ENCODE data around the gene TRIM17. TPM values are rescaled to one million over a fixed set of nuclear protein-coding genes. Genes with fewer than 3 reads are reported as not detected.
A peak's percentile ranks its signal among the peaks of the same experiment; 100 is the strongest.

The TRIM17 gene
- total RNA-seq, 1 donor from 2014 or later, result 6.1 TPM

- no peak for DNase-seq (ENCODE audit: low read depth)
- TF ChIP-seq CTCF (IDR thresholded peaks at IDR 0.05; ENCODE audit: insufficient read depth, low read length, poor library complexity, severe bottlenecking), result no peak
- Histone ChIP-seq H3K36me3 (ENCODE audit: control insufficient read depth, insufficient read depth, low read length) (no peaks in the 10 kb centered on the region), H3K4me3 (ENCODE audit: low read depth, low read length) (no peak overlapping the region), H3K27me3 (ENCODE audit: control insufficient read depth, insufficient read depth, low read length) (peaks cover 30% of the 10 kb centered on the region)
Measured at GRCh38 chr1:228374711-228375577, 41.7 kb downstream of the TRIM17 start.

- Histone ChIP-seq H3K4me3 (ENCODE audit: low read depth, low read length) (no peak overlapping the region), H3K36me3 (ENCODE audit: control insufficient read depth, insufficient read depth, low read length) (no peaks in the 10 kb centered on the region), H3K27me3 (ENCODE audit: control insufficient read depth, insufficient read depth, low read length) (peaks cover 33% of the 10 kb centered on the region)
- TF ChIP-seq CTCF (IDR thresholded peaks at IDR 0.05; ENCODE audit: insufficient read depth, low read length, poor library complexity, severe bottlenecking), result no peak
- no peak for DNase-seq (ENCODE audit: low read depth)
Measured at GRCh38 chr1:228373681-228374571, 42.7 kb downstream of the TRIM17 start.

GRCh38 chr1:228373004-228373680 is 43.5 kb downstream of the TRIM17 start:
- Histone ChIP-seq H3K27me3 (ENCODE audit: control insufficient read depth, insufficient read depth, low read length) (peaks cover 32% of the 10 kb centered on the region), H3K4me3 (ENCODE audit: low read depth, low read length) (no peak overlapping the region), H3K36me3 (ENCODE audit: control insufficient read depth, insufficient read depth, low read length) (no peaks in the 10 kb centered on the region)
- no peak for DNase-seq (ENCODE audit: low read depth)
- TF ChIP-seq CTCF (IDR thresholded peaks at IDR 0.05; ENCODE audit: insufficient read depth, low read length, poor library complexity, severe bottlenecking), result no peak

- H3K36me3 ChIP-seq (ENCODE audit: control insufficient read depth, insufficient read depth, low read length), result no peaks in the 10 kb centered on the region
- H3K4me3 ChIP-seq (ENCODE audit: low read depth, low read length), result no peak overlapping the region
- TF ChIP-seq CTCF (IDR thresholded peaks at IDR 0.05; ENCODE audit: insufficient read depth, low read length, poor library complexity, severe bottlenecking), result no peak
- peak; percentile 31 for DNase-seq (ENCODE audit: low read depth)
- H3K27me3 ChIP-seq (ENCODE audit: control insufficient read depth, insufficient read depth, low read length), result peaks cover 38% of the 10 kb centered on the region
Measured at GRCh38 chr1:228372183-228373003, 44.3 kb downstream of the TRIM17 start.

GRCh38 chr1:228371741-228372182 is 44.9 kb downstream of the TRIM17 start:
- no peak for TF ChIP-seq CTCF (IDR thresholded peaks at IDR 0.05; ENCODE audit: insufficient read depth, low read length, poor library complexity, severe bottlenecking)
- no peak for DNase-seq (ENCODE audit: low read depth)
- no peaks in the 10 kb centered on the region for H3K36me3 ChIP-seq (ENCODE audit: control insufficient read depth, insufficient read depth, low read length)
- H3K27me3 ChIP-seq (ENCODE audit: control insufficient read depth, insufficient read depth, low read length), result peaks cover 44% of the 10 kb centered on the region
- no peak overlapping the region for H3K4me3 ChIP-seq (ENCODE audit: low read depth, low read length)

Measured in kidney epithelial cell (primary cell).